ENCODE data around the gene ISM1.
"Not testable (repeated sequence)": the region's sequence is repeated elsewhere in the genome, so short reads cannot be mapped to it uniquely, and the experiment has no call there.

The ISM1 gene

GRCh38 chr20:13221673-13222318 is 722 bp downstream of the ISM1 start:
- DNase-seq = peak; percentile 42

DNA sequence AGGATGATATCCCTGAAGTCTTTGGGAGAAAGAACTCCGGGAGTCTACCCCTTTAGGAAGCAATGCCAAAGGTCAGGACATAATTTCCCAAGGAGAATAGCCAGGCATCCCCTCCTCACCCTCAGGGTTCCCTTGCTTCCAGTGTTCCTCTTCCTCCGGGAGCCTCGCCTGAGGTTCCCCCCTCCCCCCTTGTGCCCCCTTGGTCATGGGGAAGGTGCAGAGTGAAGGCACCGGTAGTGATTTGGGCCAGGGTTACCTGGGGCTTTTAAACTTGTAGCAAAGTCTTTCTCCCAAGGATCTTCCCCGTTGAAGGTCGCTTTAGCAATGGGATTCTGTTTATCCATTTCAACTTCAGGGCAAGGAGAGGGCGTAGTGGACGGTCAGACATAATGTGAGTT is 1.2 kb downstream of the ISM1 start:
- no peak for DNase-seq

GRCh38 chr20:13223736-13224520 is 2.9 kb downstream of the ISM1 start:
- no peak for DNase-seq

DNA sequence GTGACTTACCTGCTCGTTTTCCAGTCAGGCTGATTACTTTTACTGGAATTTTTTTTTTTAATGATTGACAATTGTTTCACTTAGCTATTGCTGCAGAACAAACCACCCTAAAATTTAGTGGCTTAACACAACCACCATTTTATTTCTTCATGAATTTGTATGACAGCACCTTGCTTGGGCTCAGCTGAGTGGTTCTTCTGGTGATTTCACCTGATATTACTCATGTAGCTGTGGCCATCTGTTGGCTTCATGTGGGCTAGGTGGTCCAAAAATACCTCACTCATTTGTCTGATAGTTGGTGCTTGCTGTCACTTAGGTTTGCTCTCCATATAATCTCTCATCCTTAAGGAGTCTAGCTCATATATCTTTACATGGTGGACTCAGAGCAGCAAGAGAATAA is 5.3 kb downstream of the ISM1 start:
- no peak for DNase-seq

DNA sequence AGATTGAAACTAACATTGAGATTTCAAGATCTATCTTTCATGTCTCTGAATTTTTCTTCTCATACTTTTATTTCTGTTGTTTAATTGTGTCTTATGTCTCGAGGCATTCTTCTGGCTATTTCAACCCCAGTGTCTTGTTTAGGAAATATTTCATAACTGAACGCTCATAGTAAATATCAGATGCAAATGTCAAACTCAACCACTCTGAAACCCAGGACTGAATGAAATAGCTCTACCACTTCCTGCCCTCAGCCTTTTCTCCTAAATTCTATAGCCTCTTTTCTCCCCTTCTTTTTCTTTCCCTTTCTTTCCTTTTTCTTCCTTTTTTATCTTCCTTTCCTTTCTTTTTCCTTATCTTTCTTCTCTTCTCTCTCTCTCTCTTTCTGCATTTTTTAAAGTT is 7.7 kb downstream of the ISM1 start:
- no peak for DNase-seq

GRCh38 chr20:13229538-13229937 is 8.5 kb downstream of the ISM1 start:
- DNase-seq = no peak

GRCh38 chr20:13231031-13231752 is 10.1 kb downstream of the ISM1 start:
- no peak for DNase-seq

- no peak for DNase-seq
These were observed 11.9 kb downstream of the ISM1 start for GRCh38 chr20:13232999-13233398.

DNA sequence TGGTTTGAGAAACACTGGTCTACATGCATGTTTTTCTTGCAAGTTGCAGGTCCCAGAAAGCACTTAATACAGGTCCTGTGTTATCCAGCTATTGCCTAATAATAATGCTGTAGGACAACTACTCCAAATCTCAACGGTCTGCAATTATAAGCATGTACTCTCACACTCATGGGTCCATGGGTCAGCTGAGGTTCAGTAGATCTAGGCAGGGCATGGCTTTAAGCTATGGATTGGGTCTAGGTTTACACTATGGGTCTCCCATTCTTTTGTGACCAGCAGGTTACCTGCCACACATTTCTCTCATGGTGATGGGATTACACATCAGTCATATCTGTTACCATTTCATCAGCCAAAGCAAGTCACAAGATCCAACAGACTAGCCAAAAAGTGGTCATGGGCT is 13.9 kb downstream of the ISM1 start:
- DNase-seq = no peak

DNA sequence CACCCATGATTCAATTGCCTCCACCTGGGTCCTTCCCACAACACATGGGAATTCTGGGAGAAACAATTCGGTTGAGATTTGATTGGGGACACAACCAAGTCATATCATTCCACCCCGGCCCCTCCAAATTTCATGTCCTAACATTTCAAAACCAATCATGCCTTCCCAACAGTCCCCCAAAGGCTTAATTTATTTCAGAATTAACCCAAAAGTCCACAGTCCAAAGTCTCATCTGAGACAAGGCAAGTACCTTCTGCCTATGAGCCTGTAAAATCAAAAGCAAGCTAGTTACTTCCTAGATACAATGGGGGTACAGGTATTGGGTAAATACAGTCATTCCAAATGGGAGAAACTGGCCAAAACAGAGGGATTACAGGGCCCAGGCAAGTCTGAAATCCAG is 15.3 kb downstream of the ISM1 start:
- DNase-seq = not testable (repeated sequence)

DNA sequence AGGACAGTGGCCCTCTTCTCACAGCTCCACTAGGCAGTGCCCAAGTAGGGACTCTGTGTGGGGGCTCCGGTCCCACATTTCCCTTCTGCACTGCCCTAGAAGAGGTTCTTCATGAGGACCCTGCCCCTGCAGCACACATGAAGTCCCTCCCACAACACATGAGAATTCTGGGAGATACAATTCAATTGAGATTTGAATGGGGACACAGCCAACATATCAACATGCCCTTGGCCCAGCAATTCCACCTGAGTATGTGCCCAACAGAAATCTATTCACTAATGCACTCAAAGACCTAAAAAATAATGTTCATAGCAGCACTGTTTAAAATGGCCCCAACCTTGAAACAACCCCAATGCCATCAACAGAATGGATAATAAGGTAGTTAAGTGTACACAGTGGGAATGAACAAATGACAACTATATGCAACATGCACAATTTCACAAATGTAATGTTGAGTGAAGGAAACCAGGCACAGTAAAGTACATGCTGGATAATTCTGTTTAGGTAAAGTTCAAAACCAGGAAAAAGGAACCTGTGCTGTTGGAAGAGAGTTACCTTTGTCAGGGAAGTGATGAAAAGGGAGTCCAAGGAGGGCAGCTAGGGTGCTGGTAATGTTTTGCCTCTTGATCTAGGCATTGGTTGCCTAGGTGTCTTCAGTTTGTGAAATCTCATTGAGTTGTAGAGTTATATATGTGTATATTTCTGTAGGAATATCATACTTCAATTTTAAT is 16.1 kb downstream of the ISM1 start:
- no peak for DNase-seq

GRCh38 chr20:13238001-13238653 is 17.1 kb downstream of the ISM1 start:
- DNase-seq = no peak

GRCh38 chr20:13243826-13244376 is 22.8 kb downstream of the ISM1 start:
- peak; percentile 31 for DNase-seq

- DNase-seq = no peak
These were observed 24.2 kb downstream of the ISM1 start for GRCh38 chr20:13245250-13245723.

DNA sequence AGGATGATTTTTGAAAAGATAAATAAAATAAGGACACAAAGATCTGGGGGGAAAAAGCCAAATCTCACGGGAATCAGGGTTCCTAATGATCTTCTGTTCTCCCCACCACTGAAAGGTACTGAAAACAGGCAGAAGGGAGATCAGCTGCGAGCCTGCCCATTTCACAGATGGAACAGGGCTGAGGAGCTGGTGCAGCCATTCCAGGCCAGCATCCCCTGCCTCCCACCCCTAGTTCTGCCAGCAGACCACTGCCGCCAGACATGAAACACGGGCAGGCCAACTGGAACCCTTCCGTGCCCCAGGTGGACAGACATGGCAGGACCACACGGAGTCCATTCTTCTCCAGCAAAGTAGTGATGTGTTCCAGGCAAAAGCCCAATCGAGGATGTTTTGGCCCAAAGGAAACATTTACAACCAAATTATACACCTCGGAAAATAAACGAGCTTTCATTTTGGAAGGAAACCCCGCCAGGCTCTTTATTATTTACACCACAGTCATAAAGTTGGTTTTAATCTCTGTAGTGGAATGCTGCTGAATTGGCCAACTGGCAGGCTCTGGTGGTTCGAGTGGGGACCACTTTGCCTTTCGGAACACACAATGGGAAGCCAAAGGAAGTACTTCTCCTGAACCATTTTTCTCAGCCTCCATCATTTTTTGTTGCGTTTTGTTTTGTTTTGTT is 28.2 kb downstream of the ISM1 start:
- DNase-seq = no peak

- DNase-seq = no peak
These were observed 28.7 kb downstream of the ISM1 start for GRCh38 chr20:13249798-13250170.

- no peak for DNase-seq
These were observed 29.2 kb downstream of the ISM1 start for GRCh38 chr20:13250251-13250650.

GRCh38 chr20:13251106-13251903 is 30.2 kb downstream of the ISM1 start:
- DNase-seq = no peak

DNA sequence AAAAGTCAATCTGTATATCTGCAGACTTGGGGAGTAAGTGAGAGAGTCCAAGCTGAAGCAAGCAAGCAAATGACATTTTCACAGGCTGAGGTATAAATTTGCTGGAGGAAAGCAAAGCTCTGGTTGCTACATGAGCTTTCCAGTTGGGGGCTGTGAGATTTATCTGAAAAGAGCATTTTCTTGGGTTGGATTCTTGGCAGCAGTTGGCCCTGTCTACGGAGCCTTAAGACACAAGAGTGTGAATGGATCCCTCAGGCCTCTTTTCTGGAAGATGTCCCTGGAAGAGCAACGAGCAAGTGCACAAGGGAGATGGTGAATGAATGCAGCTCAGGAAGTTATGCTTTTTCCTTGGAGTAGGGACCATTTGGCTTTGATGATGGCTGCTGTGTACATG is 30.8 kb downstream of the ISM1 start:
- no peak for DNase-seq

GRCh38 chr20:13255356-13255755 is 34.3 kb downstream of the ISM1 start:
- DNase-seq = no peak

DNA sequence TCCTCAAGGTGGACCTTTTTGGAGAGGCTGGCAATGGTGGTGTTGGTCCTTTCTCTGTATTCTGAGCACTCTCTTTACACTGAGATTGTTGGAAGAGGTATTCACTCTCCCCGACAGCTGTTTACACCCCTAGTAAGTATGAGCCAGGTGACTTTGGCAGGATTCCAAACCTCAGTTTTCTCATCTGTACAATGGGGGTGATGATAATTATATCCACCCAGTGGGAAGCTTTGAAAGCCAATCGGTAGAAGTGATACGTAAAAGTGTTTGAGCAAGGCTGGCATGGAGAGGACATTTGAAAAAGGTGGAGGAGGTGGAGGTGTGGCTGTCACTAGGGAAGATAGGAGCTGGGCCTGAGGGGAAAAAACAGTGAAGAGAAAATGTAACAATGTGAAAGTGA is 35.5 kb downstream of the ISM1 start:
- no peak for DNase-seq

Measured in NCI-H2029 (cell line).